ENCODE results near the gene ADK.

The ADK gene

GRCh38 chr10:74163319-74164068 is 12.5 kb downstream of the ADK start:
- H3K9me3 ChIP-seq (ENCODE audit: control insufficient read depth, low read length): no peaks in the 10 kb centered on the region
- no peaks in the 10 kb centered on the region for H3K27me3 ChIP-seq (ENCODE audit: control insufficient read depth, insufficient read depth, low read length, poor library complexity, severe bottlenecking)
- 90 to 93% methylated on average over 2 to 3 of the region's 3 CpGs for WGBS, 2 experiments
- H3K4me1 ChIP-seq (ENCODE audit: control insufficient read depth, insufficient read depth, low read length): no peaks in the 10 kb centered on the region
- H3K36me3 ChIP-seq (ENCODE audit: control insufficient read depth, insufficient read depth, low read length): no peaks in the 10 kb centered on the region
- H3K27ac ChIP-seq (ENCODE audit: insufficient read depth, low read depth, low read length, poor library complexity, severe bottlenecking): no peak overlapping the region
- no peak overlapping the region for H3K4me3 ChIP-seq (ENCODE audit: insufficient read depth, low read depth, low read length)

GRCh38 chr10:74164716-74165529 is 13.9 kb downstream of the ADK start:
- Histone ChIP-seq H3K9me3 (ENCODE audit: control insufficient read depth, low read length) (no peaks in the 10 kb centered on the region), H3K36me3 (ENCODE audit: control insufficient read depth, insufficient read depth, low read length) (no peaks in the 10 kb centered on the region), H3K27me3 (ENCODE audit: control insufficient read depth, insufficient read depth, low read length, poor library complexity, severe bottlenecking) (no peaks in the 10 kb centered on the region), H3K4me1 (ENCODE audit: control insufficient read depth, insufficient read depth, low read length) (no peaks in the 10 kb centered on the region), H3K4me3 (ENCODE audit: insufficient read depth, low read depth, low read length) (no peak overlapping the region), H3K27ac (ENCODE audit: insufficient read depth, low read depth, low read length, poor library complexity, severe bottlenecking) (no peak overlapping the region)
- 87 to 92% methylated on average over 6 of the region's 6 CpGs for WGBS, 2 experiments

GRCh38 chr10:74165530-74165901 is 14.5 kb downstream of the ADK start:
- Histone ChIP-seq H3K27me3 (ENCODE audit: control insufficient read depth, insufficient read depth, low read length, poor library complexity, severe bottlenecking) (no peaks in the 10 kb centered on the region), H3K4me1 (ENCODE audit: control insufficient read depth, insufficient read depth, low read length) (no peaks in the 10 kb centered on the region), H3K36me3 (ENCODE audit: control insufficient read depth, insufficient read depth, low read length) (no peaks in the 10 kb centered on the region), H3K27ac (ENCODE audit: insufficient read depth, low read depth, low read length, poor library complexity, severe bottlenecking) (no peak overlapping the region), H3K4me3 (ENCODE audit: insufficient read depth, low read depth, low read length) (no peak overlapping the region), H3K9me3 (ENCODE audit: control insufficient read depth, low read length) (no peaks in the 10 kb centered on the region)
- WGBS, 2 experiments: 91 to 97% methylated on average over 2 of the region's 2 CpGs

DNA sequence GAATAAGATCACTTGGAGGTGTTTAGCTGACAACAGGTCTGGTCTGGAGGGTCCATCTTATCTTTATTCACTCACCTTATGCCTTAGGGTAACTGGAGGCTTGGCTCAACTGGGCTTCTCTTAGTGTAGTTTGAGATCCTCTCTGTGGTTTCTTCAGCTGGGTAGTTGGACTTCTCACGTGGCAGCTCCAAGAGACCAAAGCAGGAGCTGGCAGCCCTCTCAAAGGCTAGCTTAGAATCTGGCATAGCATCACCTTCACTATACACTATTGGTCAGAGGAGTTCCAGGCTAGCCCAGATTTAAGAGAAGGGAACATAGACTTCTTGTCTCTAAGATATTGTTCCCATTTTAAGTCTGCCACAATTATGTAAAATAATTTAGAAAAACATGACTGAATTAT is 16.4 kb downstream of the ADK start:
- no peaks in the 10 kb centered on the region for H3K4me1 ChIP-seq (ENCODE audit: control insufficient read depth, insufficient read depth, low read length)
- no peaks in the 10 kb centered on the region for H3K36me3 ChIP-seq (ENCODE audit: control insufficient read depth, insufficient read depth, low read length)
- H3K27ac ChIP-seq (ENCODE audit: insufficient read depth, low read depth, low read length, poor library complexity, severe bottlenecking): no peak overlapping the region
- no peaks in the 10 kb centered on the region for H3K27me3 ChIP-seq (ENCODE audit: control insufficient read depth, insufficient read depth, low read length, poor library complexity, severe bottlenecking)
- no peak overlapping the region for H3K4me3 ChIP-seq (ENCODE audit: insufficient read depth, low read depth, low read length)
- WGBS, 2 experiments: 78 to 80% methylated on average over 1 of the region's 1 CpG
- H3K9me3 ChIP-seq (ENCODE audit: control insufficient read depth, low read length): no peaks in the 10 kb centered on the region

DNA sequence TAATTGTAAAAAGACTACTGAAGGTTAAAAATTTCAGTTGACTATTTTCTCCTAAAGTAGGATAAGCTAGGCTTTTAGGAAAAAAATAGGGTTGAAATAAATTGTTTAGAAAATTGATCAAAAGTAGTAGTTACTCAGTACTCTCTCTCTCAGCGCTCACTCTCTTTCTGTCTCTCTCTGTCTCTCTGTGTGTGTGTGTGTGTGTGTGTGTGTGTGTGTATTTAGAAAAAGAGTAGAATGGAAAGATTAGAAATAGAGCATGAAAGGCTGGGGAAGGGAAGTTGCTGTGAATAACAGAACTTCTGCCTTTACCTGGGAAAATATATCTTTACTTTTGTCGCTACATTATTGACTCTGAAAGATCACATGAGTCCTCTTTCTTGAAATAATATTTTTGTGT is 20.6 kb downstream of the ADK start:
- Histone ChIP-seq H3K9me3 (ENCODE audit: control insufficient read depth, low read length) (no peaks in the 10 kb centered on the region), H3K27me3 (ENCODE audit: control insufficient read depth, insufficient read depth, low read length, poor library complexity, severe bottlenecking) (no peaks in the 10 kb centered on the region), H3K4me3 (ENCODE audit: insufficient read depth, low read depth, low read length) (no peak overlapping the region), H3K4me1 (ENCODE audit: control insufficient read depth, insufficient read depth, low read length) (no peaks in the 10 kb centered on the region), H3K36me3 (ENCODE audit: control insufficient read depth, insufficient read depth, low read length) (no peaks in the 10 kb centered on the region), H3K27ac (ENCODE audit: insufficient read depth, low read depth, low read length, poor library complexity, severe bottlenecking) (no peak overlapping the region)
- WGBS, 2 experiments: 94 to 100% methylated on average over 1 to 2 of the region's 2 CpGs

- Histone ChIP-seq H3K27ac (ENCODE audit: insufficient read depth, low read depth, low read length, poor library complexity, severe bottlenecking) (no peak overlapping the region), H3K27me3 (ENCODE audit: control insufficient read depth, insufficient read depth, low read length, poor library complexity, severe bottlenecking) (no peaks in the 10 kb centered on the region), H3K36me3 (ENCODE audit: control insufficient read depth, insufficient read depth, low read length) (no peaks in the 10 kb centered on the region), H3K4me1 (ENCODE audit: control insufficient read depth, insufficient read depth, low read length) (no peaks in the 10 kb centered on the region), H3K9me3 (ENCODE audit: control insufficient read depth, low read length) (no peaks in the 10 kb centered on the region), H3K4me3 (ENCODE audit: insufficient read depth, low read depth, low read length) (no peak overlapping the region)
- 77 to 80% methylated on average over 3 of the region's 3 CpGs for WGBS, 2 experiments
Observed at GRCh38 chr10:74174521-74174920, 23.5 kb downstream of the ADK start.

DNA sequence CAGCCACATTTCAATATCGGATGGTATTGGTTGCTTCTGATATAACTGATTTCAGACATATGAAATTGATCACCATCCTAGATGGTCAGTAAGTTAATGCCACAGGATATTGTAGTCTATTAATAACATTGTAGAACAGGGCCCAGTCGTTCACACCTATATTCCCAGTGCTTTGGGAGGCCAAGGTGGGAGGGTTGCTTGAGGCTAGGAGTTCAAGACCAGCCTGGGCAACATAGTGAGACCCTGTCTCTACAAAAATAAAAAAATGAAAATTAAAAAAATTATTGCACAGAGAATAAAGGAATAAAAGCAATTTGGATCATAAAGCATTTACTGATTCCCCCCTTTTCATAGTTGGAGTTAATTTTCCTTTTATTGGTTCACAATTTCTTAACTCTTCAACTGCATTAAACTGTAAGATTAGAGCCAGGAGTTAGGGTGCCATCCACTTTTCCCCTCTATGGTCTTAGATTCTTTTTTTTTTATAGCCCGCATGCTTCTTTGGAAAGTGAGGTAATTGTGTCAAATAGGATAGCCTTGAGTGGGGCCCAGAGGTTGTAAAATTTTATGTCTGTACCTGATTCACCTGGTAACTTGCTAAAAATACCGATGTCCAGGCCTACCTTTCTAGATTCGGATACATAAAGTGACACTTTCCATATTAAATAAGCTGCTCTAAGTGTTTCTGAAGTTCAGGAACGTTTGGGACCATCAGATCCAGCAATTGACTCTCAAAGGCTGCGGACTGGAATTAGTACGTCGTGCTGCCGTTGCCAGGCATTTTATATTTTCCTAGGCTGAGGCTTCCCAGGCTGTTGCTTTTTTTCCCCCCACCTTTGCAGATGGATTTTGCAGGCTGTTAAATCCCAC is 24.7 kb downstream of the ADK start:
- Histone ChIP-seq H3K4me3 (ENCODE audit: insufficient read depth, low read depth, low read length) (peak overlapping the region; percentile 93), H3K27me3 (ENCODE audit: control insufficient read depth, insufficient read depth, low read length, poor library complexity, severe bottlenecking) (no peaks in the 10 kb centered on the region), H3K27ac (ENCODE audit: insufficient read depth, low read depth, low read length, poor library complexity, severe bottlenecking) (peak overlapping the region; percentile 86), H3K9me3 (ENCODE audit: control insufficient read depth, low read length) (no peaks in the 10 kb centered on the region), H3K4me1 (ENCODE audit: control insufficient read depth, insufficient read depth, low read length) (no peaks in the 10 kb centered on the region), H3K36me3 (ENCODE audit: control insufficient read depth, insufficient read depth, low read length) (no peaks in the 10 kb centered on the region)
- 30 to 42% methylated on average over 9 to 10 of the region's 10 CpGs for WGBS, 2 experiments

DNA sequence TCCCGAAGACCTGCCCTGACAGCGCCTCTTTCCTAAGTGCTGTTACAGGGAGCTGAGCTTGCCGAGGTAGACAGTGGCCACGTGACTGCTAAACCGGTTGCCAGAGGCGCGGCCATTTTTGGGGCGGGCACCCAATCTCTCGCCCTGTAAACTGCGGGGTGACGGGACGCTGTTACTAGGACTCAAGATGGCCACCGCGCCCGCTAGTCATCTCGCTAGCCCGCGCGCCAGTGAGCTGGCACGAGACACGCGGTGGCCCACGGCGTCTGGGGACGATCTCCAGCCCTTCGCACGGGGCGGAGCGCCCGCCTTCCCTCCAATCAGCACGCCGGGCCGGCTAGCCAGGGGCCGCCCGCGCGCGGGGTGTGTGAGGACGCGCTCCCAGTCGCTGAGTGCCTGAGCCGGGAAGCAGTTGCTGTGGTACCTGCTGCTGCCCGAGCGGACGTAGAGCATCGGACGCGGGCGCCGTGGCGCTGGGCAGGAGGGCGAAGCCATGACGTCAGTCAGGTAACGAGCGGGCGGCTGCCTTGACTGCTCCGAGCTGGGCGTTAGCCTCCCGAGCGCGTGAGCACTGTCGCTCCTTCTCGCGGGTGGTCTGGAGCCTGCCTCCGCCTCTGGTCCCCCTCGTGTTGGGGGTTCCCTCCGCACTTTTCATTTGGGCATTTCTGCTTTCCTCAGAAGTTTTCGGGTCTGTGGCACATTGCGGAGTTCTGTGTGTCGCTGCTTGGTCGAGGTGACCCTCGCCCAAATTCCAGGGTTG is 25.5 kb downstream of the ADK start:
- H3K36me3 ChIP-seq (ENCODE audit: control insufficient read depth, insufficient read depth, low read length): no peaks in the 10 kb centered on the region
- peak overlapping the region; percentile 86 for H3K27ac ChIP-seq (ENCODE audit: insufficient read depth, low read depth, low read length, poor library complexity, severe bottlenecking)
- no peaks in the 10 kb centered on the region for H3K4me1 ChIP-seq (ENCODE audit: control insufficient read depth, insufficient read depth, low read length)
- peak overlapping the region; percentile 93 for H3K4me3 ChIP-seq (ENCODE audit: insufficient read depth, low read depth, low read length)
- no peaks in the 10 kb centered on the region for H3K27me3 ChIP-seq (ENCODE audit: control insufficient read depth, insufficient read depth, low read length, poor library complexity, severe bottlenecking)
- no peaks in the 10 kb centered on the region for H3K9me3 ChIP-seq (ENCODE audit: control insufficient read depth, low read length)
- WGBS, 2 experiments: 0% methylated on average over 72 of the region's 72 CpGs

GRCh38 chr10:74177140-74177677 is 26.2 kb downstream of the ADK start:
- Histone ChIP-seq H3K4me3 (ENCODE audit: insufficient read depth, low read depth, low read length) (peak overlapping the region; percentile 93), H3K36me3 (ENCODE audit: control insufficient read depth, insufficient read depth, low read length) (no peaks in the 10 kb centered on the region), H3K4me1 (ENCODE audit: control insufficient read depth, insufficient read depth, low read length) (no peaks in the 10 kb centered on the region), H3K9me3 (ENCODE audit: control insufficient read depth, low read length) (no peaks in the 10 kb centered on the region), H3K27me3 (ENCODE audit: control insufficient read depth, insufficient read depth, low read length, poor library complexity, severe bottlenecking) (no peaks in the 10 kb centered on the region), H3K27ac (ENCODE audit: insufficient read depth, low read depth, low read length, poor library complexity, severe bottlenecking) (peak overlapping the region; percentile 86)
- 10 to 17% methylated on average over 12 to 13 of the region's 13 CpGs for WGBS, 2 experiments
